GM19043 (cell line): ENCODE results near the gene NT5C3B.

Source experiments
- ATAC-seq: cut with Tn5 transposase; IDR thresholded peaks from one replicate; pipeline ENCODE4 v1.9.1; 2021; ENCODE audit warnings: low read depth; ENCODE audit not compliant: unreplicated experiment

Gene NT5C3B

DNA sequence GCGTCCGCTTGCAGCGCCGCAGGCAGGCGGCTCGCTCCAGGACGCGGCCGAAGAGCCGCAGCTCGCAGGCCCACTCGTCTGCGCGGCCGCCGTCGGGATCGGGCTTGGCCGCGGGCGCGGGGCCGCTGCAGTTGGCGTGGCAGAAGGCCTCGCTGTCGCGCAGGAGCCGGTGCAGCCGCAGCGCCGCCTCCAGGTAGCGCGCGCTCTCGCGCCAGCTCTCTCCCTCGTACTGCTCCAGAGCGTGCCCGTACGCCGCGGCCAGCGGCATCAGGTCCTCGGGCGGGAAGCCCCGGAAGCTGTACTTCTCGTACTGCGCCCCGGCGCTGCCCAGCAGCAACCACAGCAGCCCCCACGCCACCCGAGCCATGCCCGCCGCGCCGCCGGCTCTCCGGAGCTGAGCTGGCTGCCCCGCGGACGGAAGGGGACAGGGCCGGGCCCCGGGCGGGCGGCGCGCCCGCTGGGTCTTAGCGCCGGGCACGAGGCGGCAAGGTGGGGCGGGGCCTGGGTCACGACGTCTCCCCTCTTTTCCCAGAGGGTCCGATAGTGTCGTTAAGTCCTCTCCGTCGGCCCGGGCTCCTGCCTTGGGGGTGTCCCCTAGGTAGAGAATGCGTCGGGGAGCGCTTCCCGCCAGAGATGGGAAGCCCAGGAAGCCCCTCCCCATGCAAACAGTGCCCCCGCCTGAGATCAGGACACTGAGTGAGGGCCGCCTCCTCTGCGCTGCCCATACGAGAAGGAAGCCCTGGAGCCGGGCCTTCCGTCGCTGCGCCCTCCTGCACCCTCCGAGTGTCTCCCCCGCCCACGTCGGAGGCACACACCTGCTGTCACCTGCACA is 24.3 kb downstream of the NT5C3B start, which contains the start of gene P3H4:
TSS of gene P3H4 (minus strand) at position 401 of the 832 bp plus-strand sequence. CDS start at position 367, 34 bp downstream.
- no peak for ATAC-seq

DNA sequence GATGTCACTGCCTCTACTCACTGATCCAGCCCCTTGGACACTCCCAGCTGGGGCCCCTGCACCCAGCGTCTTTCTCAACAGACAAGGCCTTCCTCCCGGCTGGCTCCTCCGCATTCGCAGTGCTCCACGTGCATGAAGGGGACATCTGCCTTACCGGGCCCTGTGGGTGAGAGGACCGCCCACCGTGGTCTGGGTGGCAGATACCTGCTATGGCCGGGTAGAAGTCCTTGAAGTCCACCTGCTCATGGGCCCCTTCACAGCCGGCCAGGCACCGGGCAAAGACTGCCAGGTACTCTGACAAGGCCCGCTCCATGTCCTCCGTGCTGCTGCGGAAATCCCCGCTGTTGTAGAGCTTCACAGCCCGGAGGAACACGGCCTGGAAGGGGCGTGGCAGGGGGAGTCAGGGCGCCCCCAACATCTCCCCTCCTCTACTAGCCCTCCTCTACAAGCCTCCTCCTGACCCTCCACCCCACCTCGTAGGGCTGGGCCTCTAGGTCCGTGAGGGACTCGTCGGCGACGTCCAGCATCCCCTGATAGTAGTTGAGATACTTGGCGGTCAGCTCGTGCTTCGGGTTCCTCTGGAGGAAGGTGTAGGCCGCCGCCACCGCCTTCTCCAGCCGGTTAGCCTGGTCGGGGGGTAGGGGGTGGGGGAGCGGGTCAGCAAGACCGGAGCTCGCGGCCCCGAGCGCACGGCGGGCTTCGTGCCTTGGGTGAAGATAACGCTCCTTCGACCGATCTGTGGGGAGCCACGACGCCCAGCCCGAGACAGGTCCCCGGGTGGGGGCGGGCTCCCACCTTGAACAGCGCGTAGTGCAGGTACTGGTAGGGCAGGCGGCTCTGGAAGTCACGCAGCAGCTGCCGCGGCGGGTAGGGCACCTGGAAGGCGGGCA is 25.1 kb downstream of the NT5C3B start:
- no peak for ATAC-seq

- ATAC-seq, result no peak
Measured at GRCh38 chr17:41806685-41807445, 29.2 kb downstream of the NT5C3B start.

DNA sequence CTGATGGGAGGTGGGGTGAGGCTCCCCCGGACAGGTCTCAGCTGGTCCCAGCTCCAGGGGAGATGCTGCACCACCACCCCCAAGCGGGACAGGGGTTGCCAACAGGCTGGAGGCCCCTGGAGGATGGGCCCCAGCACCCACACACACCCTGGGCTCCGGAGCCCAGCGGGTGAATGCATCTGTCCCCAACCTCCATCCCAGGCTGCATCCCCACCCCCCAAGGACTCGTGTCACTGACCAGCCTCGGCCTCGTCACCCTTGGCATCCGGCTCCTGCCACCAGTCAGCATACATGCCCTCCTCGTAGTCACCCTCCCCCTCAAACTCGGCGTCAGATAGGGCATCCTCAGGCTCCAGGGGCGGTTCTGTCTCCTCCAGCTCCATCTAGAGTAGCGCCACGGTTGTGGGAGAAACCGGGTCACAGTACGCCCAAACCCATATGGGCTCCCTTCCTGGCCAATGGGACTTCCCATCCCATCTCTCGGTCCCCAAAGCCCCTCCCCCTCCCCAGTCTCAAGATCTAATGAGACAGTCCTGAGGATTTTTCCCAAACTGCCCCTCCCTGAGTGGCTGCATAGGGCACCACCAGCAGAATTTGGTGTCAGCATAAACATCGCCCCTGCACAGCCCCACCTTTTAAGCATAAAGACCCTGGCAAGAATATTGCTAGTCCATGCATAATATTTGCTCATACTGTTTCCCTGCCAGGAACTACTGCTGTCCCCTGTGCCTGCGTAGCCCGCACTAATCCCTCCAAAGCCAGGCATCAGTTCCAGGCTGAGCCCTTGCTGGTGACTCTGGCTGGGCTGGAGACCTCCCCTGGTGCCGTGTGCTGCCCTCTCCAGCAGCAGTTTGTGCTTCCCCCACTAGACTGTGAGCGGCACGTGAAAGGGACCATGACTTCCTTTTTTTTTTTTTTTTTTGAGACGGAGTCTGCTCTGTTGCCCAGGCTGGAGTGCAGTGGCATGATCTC is 32.7 kb downstream of the NT5C3B start:
- ATAC-seq, result no peak

DNA sequence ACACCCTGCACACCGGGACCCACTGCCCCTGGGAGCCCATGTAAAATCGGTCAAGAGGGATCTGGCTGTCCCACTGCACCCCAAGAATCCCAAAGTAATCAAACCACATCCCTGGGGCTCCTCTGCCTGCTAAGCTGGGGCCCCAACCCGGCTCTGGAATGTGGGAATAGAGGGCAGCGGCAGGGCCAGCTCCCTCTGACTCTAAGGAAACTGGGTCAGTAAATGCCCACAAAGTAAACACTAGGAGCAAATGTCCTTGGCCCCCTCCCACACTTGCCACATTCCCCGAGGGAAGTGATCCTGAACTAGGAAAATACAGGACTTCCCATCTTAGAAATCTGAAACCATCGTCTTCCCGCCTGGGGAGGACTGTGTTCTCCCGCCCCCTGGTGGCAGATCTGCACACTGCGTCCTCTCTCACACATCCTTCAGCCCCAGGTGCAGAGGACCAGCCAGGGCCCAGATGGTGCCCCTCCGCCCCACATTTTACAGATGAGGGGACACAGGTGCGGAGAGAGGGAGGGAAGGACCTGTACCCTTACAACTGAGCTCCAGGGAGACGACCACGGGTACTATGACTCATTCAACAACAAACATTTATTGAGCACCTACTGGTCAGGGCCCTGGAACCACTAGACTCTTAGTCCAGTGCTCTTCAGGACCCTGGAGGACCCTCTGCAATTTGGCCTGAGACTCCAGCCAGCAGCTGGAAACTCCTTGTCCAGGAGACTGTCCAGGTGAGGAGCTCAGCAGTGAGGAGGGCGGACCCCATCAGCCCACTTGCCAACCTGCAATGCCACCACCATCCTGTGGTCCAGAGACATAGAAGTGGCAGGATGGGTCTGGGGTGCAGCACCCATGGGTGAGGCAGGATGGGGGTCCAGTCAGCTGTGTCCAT is 34.4 kb downstream of the NT5C3B start:
- ATAC-seq, result no peak

DNA sequence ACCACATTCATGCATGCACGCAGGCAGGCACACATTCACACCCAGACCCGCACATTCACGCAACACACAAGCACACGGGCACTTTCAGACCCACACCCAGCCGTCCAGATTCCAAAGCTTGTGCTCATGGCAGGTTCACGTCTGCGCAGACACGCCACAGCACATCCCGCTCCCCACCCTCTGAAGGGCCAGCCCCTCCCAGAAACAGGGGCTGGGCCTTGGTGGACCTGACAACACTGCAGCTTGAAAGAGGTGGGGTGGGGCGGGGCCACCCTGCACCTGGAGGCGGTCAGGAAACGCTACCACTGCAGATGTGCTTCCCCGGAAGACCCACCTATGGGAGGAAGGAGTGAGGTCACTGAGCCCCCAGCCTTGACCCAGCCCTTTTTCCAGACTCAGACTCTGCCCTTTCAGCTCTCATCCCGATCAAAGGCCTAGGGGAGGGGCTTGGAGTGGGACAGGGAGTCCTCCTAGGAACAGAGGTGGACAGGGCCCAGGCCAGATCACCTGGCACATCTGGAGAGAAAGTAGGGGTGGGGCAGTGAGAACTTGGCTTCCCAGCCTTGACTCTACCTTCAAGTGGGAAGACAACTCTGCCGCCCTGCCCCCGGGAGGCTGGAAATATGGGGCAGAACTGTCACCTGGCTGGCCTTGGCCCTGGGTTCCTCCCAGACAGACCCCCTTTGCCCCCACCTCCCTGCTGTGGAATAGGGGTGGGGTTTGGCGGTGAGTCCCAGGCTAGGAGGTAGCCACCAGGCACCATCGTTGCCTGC is 35.2 kb downstream of the NT5C3B start:
- no peak for ATAC-seq

DNA sequence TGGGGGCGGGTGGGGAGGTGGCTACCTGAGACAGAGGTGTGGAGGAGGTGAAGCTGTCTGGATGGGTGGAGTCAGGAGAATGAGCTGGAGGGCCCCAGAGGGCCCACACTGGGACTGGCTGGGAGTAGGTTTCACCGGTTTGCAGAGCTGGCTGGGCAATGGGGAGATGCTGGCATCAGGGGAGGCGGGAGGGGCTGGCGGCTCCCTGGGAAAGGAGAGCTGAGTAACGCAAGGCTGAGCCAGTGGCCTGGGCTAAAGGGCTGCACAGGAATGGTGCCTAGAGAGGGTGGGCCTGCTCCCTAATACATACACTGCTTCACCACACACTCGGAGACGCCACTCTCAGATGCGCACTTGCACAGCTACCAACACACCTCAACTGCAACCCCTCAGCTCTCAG is 36.7 kb downstream of the NT5C3B start:
- no peak for ATAC-seq

DNA sequence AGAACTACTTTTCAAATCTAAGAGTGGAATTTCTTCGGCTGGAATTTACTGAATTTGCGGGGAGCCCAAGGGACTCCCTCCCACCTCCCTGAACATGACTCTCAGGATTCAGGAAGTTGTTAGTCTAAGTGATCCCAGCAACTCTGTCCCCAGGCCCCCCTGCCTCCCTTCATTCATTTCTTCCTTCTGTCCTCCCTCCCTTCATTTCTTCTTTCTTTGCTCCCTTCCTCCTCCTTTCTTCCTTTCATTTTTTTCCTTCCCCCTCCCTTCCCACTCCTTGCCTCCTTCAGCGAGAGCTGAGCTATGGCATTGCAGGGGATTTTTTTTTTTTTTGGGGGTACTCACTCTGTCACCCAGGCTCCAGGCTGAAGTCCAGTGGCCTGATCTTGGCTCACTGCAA is 38.7 kb downstream of the NT5C3B start:
- ATAC-seq, result no peak

- ATAC-seq, result no peak
Measured at GRCh38 chr17:41796121-41796895, 39.7 kb downstream of the NT5C3B start.

GRCh38 chr17:41794540-41794975 is 41.5 kb downstream of the NT5C3B start:
- no peak for ATAC-seq

DNA sequence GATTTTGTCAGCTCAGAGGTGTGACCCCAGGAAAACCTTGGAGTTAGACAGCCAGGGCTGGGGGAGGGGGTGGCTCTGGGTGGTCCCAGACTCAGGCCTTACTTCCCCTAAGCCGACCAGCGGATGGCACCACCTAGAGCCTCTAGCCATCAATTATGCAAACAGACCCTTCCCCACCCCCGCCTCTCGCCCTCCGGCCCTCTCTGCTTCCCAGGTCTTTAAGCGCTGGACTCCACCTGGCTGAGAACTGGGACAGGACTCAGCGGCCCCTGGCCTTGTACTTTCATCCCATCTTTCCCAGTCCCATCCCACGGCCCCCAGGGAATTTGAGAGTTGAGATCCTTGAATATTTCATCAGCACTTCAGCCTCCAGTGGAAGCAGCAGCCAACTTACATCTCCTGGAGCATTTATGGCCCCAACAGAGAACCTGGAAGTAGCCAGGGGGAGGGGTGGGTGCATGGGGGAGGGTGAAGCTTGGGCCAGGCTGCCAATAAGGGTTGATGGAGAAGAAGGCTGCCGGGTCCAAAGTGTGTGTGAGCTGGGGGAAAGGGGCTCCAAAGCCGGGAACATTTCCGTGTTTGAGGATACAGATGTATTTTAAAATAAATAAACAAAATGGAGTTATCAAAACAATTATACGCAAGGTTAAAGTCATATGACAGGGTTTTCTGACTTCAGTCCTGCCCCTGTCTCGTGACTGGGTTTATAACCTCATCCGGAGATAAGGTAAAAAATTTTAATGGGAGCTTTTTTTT is 42.1 kb downstream of the NT5C3B start:
- no peak for ATAC-seq

- no peak for ATAC-seq
Measured at GRCh38 chr17:41792845-41793783, 42.9 kb downstream of the NT5C3B start.

- ATAC-seq, result no peak
Measured at GRCh38 chr17:41787021-41787418, 49.0 kb downstream of the NT5C3B start.

- peak; percentile 66 for ATAC-seq
Measured at GRCh38 chr17:41786227-41787020, 49.6 kb downstream of the NT5C3B start, which contains the start of gene JUP. TSS of gene JUP (minus strand) at chr17:41786711. CDS start at chr17:41771854, 14,857 bp downstream.
